ENCODE measurements around the gene RIPOR2.

RIPOR2 gene, protein sequence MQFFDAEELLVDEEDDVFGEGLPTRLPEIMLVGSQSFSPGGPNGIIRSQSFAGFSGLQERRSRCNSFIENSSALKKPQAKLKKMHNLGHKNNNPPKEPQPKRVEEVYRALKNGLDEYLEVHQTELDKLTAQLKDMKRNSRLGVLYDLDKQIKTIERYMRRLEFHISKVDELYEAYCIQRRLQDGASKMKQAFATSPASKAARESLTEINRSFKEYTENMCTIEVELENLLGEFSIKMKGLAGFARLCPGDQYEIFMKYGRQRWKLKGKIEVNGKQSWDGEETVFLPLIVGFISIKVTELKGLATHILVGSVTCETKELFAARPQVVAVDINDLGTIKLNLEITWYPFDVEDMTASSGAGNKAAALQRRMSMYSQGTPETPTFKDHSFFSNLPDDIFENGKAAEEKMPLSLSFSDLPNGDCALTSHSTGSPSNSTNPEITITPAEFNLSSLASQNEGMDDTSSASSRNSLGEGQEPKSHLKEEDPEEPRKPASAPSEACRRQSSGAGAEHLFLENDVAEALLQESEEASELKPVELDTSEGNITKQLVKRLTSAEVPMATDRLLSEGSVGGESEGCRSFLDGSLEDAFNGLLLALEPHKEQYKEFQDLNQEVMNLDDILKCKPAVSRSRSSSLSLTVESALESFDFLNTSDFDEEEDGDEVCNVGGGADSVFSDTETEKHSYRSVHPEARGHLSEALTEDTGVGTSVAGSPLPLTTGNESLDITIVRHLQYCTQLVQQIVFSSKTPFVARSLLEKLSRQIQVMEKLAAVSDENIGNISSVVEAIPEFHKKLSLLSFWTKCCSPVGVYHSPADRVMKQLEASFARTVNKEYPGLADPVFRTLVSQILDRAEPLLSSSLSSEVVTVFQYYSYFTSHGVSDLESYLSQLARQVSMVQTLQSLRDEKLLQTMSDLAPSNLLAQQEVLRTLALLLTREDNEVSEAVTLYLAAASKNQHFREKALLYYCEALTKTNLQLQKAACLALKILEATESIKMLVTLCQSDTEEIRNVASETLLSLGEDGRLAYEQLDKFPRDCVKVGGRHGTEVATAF

GRCh38 chr6:24935366-24936152, at the start of gene RIPOR2:
Gene RIPOR2, minus strand, starts transcription at chr6:24935960. Its CDS starts 62 bp downstream, at chr6:24935898.
- FAIRE-seq, result no peak

DNA sequence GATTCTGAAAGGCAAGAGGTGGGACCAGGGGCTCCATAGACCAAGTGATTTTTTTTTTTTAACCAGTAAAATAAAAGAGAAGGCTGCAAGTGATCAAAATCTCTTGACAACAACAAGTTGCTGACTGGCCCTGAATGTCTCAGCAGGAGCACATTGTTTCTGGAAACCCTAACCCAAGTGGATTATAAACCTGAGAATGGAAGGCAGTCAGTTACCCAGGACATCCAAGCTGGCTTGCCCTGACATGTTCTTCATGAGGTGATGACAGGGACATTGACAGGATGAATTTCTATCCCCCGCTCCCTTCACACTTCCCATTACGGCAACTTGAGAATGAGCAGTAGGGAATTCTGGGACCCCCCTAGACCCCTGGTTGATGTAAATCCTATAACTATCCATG, 49.6 kb upstream of the RIPOR2 start:
- FAIRE-seq, result no peak

DNA sequence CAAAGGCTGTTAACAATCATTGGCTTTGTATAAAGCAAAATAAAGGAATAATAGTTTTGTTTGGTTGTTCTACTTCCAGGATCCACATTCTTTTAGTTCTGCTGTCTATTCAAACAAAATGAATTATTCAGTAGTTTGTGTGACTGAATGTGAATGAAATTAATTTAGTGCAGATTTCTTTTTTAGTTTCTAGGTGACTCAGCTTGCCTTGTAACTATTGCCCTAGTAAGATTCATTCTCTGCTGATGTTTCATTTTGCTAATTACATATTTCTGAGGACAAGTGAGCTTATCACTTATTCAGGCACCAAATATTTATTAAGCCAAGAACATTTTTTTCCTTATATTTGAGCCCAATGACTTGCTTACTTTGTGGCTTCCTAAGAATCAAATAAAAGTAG, 46.5 kb upstream of the RIPOR2 start:
- FAIRE-seq, result no peak

DNA sequence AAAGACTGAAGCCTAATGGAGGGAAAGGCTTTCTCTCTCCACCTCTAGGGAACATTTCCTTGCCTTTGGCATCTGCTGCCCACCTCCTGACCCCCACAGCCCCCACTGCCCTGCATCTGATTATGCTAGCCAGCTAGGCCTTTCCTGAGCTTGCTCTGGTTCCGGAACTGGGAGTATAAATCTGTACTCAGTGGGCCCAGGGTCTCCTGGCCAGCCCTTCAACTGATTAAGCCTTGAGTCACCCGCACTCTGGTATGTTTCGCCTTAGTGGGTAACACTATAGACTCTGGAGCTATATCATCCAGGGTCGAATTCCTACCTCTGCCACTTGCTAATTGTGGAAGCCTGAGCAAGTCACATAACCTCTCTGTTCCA, 45.6 kb upstream of the RIPOR2 start:
- FAIRE-seq, result no peak

- no peak for FAIRE-seq
Observed at GRCh38 chr6:24980507-24981385, 45.0 kb upstream of the RIPOR2 start.

DNA sequence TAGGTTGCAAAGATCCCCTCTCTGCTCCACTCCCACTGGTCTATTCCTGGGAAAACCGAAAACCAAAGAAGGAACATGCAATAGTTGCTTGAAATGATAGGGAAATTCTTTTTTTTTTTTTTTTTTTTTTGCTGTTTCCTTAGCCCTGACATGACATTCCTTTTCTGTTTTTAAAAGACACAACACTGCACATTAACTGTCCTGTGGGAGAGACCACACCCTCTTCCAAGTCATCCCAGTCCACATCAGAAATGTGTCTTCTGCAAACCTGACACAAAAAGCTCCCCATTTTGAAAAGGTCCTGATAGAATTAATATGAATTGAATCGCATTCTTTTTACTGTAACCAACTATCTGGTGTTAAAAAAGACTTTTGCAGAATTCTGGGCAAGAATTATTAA, 43.4 kb upstream of the RIPOR2 start:
- no peak for FAIRE-seq

DNA sequence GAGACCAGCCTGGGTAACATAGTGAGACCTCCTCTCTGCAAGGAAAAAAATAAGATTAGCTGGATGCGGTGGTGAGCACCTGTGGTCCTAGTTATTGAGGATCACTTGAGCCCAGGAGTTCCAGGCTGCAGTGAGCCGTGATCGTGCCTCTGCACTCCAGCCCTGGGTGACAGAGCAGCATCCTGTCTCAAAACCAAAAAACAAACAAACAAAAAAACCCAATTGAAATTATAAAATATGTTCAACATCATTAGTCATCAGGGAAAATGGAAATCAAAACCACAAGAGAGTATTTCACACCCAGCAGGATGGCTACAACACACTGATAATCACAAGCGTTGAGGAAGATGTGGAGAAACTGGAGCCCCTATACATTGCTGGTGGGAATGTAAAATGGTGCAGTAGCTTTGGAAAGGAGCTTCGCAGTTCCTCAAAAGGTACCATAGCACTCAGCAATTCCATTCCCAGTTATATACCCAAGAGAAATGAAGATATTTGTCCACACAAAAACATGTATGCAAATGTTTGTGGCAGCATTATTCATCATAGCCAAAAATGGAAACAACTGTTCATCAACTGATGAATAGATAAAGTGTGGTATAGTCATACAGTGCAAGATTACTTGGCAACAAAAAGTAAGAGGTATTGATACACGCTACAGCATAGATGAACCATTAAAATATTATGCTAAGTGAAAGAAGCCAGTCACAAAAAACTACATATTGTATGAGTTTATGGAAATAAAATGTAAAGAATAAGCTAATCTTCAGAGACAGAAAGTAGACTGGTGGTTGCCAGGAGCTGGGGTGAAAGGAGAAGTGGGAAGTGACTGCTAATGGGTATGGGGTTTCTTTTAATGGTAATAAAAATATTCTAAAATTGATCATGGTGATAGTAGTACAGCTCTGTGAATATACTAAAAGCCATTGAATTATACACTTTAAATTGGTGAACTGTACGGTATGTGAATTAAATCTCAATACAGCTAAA, 38.7 kb upstream of the RIPOR2 start:
- FAIRE-seq, result no peak

GRCh38 chr6:24972311-24972958, 36.7 kb upstream of the RIPOR2 start:
- no peak for FAIRE-seq

- no peak for FAIRE-seq
Observed at GRCh38 chr6:24971067-24971466, 35.3 kb upstream of the RIPOR2 start.

GRCh38 chr6:24969343-24969860, 33.6 kb upstream of the RIPOR2 start:
- FAIRE-seq, result no peak

DNA sequence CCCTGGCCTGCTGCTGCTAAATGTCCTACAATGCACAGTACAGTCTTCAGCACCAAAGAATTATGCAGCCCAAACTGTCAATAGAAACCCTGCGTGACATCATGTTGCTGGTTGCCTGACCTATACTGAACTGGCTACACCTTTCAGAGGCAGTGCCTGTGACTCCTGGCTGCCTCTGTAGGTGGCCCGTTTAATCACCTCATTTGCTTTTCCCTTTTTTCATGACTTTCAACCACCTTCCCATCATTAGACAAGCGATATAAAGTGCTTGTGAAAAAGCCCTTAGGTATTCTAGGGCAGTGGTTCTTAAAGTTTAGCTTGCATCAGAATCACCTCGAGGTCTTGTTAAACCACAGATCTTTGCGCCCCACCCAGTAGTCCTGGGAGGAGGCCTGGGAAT, 33.0 kb upstream of the RIPOR2 start:
- no peak for FAIRE-seq

GRCh38 chr6:24967211-24967610, 31.5 kb upstream of the RIPOR2 start:
- no peak for FAIRE-seq

- FAIRE-seq, result no peak
Observed at GRCh38 chr6:24966381-24966780, 30.6 kb upstream of the RIPOR2 start.

DNA sequence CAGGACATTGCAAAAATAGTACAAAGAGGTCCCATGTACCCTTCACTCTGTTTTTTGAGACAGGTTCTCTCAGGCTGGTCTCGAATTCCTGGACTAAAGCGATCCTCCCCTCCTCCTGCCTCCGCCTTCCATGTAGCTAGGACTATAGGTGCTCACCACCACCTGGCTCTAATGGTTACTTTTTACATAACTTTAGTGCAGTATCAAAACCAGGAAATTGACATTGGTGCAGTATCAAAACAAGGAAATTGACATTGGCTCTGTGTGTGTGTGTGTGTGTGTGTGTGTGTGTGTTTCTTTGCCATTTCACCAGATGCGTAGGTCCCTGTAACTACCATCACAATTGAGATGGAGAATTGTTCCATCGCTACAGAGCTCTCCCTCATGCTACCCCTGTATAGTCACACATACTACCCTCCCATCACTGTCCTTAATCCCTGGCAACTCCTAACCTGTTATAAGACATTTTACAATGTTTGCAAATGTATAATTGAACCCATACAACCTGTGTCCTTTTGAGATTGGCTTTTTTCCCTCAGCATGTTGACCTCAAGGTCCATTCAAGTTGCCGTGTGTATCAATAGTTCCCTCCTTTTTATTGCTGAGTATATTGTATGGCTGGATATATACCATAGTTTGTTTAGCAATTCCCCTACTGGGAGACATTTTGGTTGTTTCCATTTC, 28.3 kb upstream of the RIPOR2 start:
- no peak for FAIRE-seq

- FAIRE-seq, result no peak
Observed at GRCh38 chr6:24963339-24963738, 27.6 kb upstream of the RIPOR2 start.

DNA sequence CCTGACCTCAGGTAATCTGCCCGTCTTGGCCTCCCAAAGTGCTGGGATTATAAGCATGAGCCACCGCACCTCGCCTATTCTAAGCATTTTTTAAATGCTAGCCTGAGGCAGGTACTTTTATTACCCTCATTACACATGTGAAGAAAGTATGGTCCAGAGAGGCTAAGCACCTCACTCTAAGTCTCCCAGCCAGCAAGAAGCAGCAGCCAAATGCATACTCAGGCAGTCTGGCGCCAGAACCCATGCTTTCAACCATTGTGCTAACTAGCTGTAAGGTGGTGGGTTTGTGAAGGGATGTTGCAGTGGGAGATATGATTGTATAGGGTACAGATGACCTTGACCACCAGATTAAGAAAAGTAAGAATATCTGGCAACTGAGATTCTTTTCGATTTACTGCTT, 26.1 kb upstream of the RIPOR2 start:
- FAIRE-seq, result no peak

GRCh38 chr6:24960991-24961475, 25.3 kb upstream of the RIPOR2 start:
- no peak for FAIRE-seq

DNA sequence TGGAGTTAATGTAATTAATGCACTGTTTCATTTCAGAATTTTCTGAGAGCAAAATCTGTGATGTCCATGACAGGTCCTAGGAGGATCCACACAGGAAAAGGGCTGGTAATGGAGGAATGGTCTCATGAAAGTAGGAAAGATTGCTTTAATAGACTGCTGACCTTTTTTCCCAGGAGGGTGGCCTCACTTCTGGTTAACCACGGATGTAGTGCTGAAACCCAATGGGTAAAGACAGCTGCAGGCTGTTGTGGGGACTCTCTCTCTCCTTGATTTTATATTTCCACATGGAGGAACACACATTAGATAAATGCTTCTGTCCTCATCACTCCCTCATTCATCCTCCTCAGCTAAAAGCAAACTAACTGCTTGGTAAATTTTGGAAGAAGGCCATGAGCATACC, 23.6 kb upstream of the RIPOR2 start:
- no peak for FAIRE-seq

- no peak for FAIRE-seq
Observed at GRCh38 chr6:24957199-24957598, 21.4 kb upstream of the RIPOR2 start.

All from A204.1 (cell line).